H1 (cell line): ENCODE results near the gene AHRR. TPM values are rescaled to one million over a fixed set of nuclear protein-coding genes. Genes with fewer than 3 reads are reported as not detected.

Experiments
- ASH2L ChIP-seq: fragments of 200-600, 300-600 bp; sonication (generic); IDR thresholded peaks from one replicate; pipeline ENCODE4 v1.7.1; 2017; ENCODE audit warnings: low read length
- CEBPB ChIP-seq: IDR thresholded peaks from 2 replicates; pipeline ENCODE4 v1.6.1; 2012; ENCODE audit warnings: low read depth, low read length
- HDAC2 ChIP-seq, 2 experiments: fragments of 300-600 bp in 1 of 2; sonication (generic) in 1 of 2; IDR thresholded peaks; 2 replicates each; pipeline ENCODE4 v1.6.1; 2011 to 2012; ENCODE audit warnings: low read depth in 2 of 2, low read length in 2 of 2, mild to moderate bottlenecking in 2 of 2, moderate library complexity in 2 of 2, borderline replicate concordance in 1 of 2, inconsistent platforms in 1 of 2
- JUND ChIP-seq: IDR thresholded peaks from 2 replicates; pipeline ENCODE4 v1.6.1; 2011; ENCODE audit warnings: mild to moderate bottlenecking, improper control_type of control experiment, low read length
- KDM4A ChIP-seq: IDR thresholded peaks from one replicate; pipeline ENCODE4 v1.7.1; 2012; ENCODE audit warnings: low read depth, mild to moderate bottlenecking, moderate library complexity, low read length, inconsistent platforms; ENCODE audit not compliant: severe bottlenecking
- RAD21 ChIP-seq, 2 experiments: IDR thresholded peaks in 1 of 2; conservative IDR thresholded peaks in 1 of 2; 2 replicates each; pipeline ENCODE4 v1.6.1; 2011; ENCODE audit warnings: low read depth in 2 of 2, low read length in 2 of 2, improper control_type of control experiment in 1 of 2, inconsistent platforms in 1 of 2, mild to moderate bottlenecking in 1 of 2, moderate library complexity in 1 of 2
- TAF1 ChIP-seq: IDR thresholded peaks from 2 replicates; pipeline ENCODE4 v1.6.1; 2011; ENCODE audit warnings: mild to moderate bottlenecking, low read depth, low read length
- polyA plus RNA-seq, 7 experiments: library from polyadenylated mRNA; depleted of rRNA in 3 of 7; stranded (reverse) in 5 of 7; unstranded in 2 of 7; fragments of >200 nt in 5 of 7; fragments of 200-250 nt in 2 of 7; gene quantifications; 1 replicate in 5 of 7; 2 replicates in 1 of 7; 4 replicates in 1 of 7; pipeline versions ENCODE4 v1.2.1 to v1.2.3, GENCODE V29; 2011 to 2013; ENCODE audit warnings: missing spikeins in 2 of 7, mixed read lengths in 2 of 7
- total RNA-seq: library from RNA; stranded (reverse); fragmentation: NEBNext Ultra II Directional; extraction: Animal tissue kit (Norgen Biotek cat#: 25700); gene quantifications from 2 replicates; pipeline ENCODE4 v1.2.1, GENCODE V29; 2021
- TF ChIP-seq, protein P1 (sequence below): IDR thresholded peaks from 2 replicates; pipeline ENCODE4 v1.6.1; 2011; ENCODE audit warnings: low read length, improper control_type of control experiment

The AHRR gene
- total and polyA plus RNA-seq, 2 of the 8 experiments (the other 6 are each of a cell fraction or from before 2014, with no cell fraction given), result 0.41 to 0.80 TPM

DNA sequence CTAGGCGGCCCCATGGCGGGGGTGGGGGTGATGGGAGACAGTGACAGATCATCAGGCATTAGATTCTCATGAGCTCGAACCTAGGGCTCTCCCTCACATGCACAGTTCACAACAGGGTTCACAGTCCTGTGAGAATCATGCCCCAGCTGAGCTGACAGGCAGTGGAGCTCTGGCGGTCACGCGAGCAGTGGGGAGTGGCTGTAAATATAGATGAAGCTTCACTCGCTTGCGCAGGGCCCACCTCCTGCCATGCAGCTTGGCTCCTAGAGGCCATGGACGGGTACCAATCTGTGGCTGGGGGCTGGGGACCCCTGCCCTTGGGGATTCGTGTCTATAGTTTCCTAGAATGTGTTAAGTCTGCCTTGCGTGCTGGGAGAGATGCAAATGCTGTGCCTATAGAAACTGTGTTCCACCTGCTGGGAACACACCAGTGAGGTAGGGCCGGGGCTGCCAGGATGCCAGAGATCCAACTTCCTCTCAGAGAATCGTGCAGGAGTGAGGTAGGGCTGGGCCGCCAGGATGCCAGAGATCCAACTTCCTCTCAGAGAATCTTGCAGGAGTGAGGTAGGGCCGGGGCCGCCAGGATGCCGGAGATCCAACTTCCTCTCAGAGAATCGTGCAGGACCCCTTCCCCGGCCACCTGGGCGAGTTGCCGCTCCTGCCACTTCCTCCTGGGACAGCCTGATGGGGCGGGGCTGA lies 107.4 kb downstream of the AHRR start (continued):
- no peak for TF ChIP-seq HDAC2 (IDR thresholded peaks at IDR 0.05; ENCODE audit: borderline replicate concordance in 1 of 2, low read depth in 2 of 2, low read length in 2 of 2)
- no peak for TF ChIP-seq RAD21 (IDR thresholded peaks at IDR 0.05 in 1 of 2, conservative IDR thresholded peaks at IDR 0.05 in 1 of 2; ENCODE audit: low read depth in 2 of 2, low read length in 2 of 2)
- TF ChIP-seq CEBPB, result no peak
- TF ChIP-seq, protein P1, sequence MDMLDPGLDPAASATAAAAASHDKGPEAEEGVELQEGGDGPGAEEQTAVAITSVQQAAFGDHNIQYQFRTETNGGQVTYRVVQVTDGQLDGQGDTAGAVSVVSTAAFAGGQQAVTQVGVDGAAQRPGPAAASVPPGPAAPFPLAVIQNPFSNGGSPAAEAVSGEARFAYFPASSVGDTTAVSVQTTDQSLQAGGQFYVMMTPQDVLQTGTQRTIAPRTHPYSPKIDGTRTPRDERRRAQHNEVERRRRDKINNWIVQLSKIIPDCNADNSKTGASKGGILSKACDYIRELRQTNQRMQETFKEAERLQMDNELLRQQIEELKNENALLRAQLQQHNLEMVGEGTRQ, result no peak
- TF ChIP-seq KDM4A, result no peak
- no peak for TF ChIP-seq JUND
- no peak for TF ChIP-seq ASH2L
- TF ChIP-seq TAF1, result no peak
